GM12865 (cell line): ENCODE data around the gene ENOPH1.

Experiments used
- DNase-seq: peaks from one replicate; pipeline ENCODE4 v3.0.0; 2010; ENCODE audit warnings: low read depth
- H3K4me3 ChIP-seq: 2 replicates; pipeline ENCODE4 v1.5.1; 2011; ENCODE audit warnings: mild to moderate bottlenecking, low read depth, low read length, control low read depth
- CTCF ChIP-seq: IDR thresholded peaks from 2 replicates; pipeline ENCODE4 v1.5.1; 2011; ENCODE audit warnings: low read length, control low read depth, low read depth, inconsistent platforms; ENCODE audit not compliant: insufficient read depth; ENCODE audit errors: missing control alignments

ENOPH1 gene

GRCh38 chr4:82419451-82419850, 10.9 kb upstream of the ENOPH1 start:
- no peak overlapping the region for H3K4me3 ChIP-seq
- no peak for TF ChIP-seq CTCF
- no peak for DNase-seq

GRCh38 chr4:82421796-82422560, 8.4 kb upstream of the ENOPH1 start:
- no peak for TF ChIP-seq CTCF
- H3K4me3 ChIP-seq: no peak overlapping the region
- DNase-seq: peak; percentile 37

DNA sequence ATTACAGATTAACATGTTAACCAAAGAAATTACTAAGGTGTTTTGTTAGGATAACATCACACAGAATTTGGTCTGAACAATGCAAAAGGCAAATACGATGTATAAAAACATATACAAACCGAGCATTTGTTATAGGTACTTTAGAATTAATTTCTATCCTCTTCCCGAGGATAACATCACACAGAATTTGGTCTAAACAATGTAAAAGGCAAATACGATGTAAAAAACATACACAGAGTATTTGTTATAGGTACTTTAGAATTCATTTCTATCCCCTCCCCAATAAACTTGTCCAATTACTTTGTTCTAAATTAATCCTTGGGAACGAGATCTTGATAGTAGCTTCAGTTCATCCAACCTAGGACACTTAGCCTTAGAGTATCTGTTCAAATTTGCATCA, 7.8 kb upstream of the ENOPH1 start:
- TF ChIP-seq CTCF: no peak
- no peak overlapping the region for H3K4me3 ChIP-seq
- DNase-seq: peak; percentile 15

DNA sequence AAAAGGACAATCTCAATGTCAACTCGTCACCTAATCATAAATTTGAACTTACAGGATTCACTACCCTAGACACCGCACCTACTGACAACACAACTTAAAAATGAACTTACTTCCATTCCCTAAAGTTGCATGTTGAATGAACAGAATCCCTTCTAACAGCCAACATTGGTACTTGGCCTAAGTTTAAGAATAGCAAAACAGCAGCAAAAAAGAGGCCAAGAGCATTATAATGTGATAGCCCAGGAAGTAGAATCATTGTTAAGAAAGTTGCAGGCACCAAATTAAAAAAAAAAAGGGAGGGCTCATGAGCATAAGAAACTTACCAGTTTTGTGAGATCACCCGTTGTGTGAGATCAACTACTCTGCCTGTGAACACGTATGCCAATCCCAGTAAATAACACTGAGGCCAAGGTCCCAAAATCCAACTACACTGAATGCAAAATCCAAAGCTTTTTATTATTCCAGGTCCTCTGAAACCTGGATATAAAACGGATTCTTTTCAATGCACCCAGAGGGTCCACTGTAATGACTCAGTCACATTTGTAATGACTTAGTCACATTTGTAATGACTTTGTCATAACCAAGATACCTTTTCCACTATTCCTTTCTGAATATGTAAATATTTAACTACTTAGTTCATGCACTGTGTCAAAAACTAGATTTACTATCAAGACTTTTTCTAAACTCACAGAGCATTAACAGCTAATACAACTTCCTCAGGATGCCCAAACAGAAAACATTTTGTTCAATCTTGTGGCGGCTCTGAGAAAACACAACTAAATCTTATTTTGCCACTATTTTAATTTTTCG, 6.9 kb upstream of the ENOPH1 start:
- no peak overlapping the region for H3K4me3 ChIP-seq
- peak; percentile 28 for DNase-seq
- no peak for TF ChIP-seq CTCF

DNA sequence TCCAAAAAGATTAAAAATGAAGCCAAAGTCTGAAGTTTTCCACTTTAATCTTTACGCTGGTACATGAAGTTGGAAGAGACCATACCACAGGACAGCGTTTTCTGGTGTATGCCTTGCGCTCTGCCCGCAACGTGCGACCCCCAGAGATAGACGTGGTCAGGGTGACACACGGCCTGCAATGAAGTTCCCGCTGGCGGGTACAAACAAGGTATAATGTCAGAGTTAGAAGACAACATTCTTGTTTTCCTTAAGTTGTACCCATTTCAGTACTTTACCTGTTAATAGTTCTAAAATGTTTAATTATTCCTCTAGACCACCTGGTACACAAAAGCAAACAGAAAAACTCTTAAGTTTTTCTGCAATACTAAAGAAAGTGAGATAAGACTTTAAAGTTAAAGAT, 4.9 kb upstream of the ENOPH1 start:
- DNase-seq: no peak
- no peak overlapping the region for H3K4me3 ChIP-seq
- no peak for TF ChIP-seq CTCF

DNA sequence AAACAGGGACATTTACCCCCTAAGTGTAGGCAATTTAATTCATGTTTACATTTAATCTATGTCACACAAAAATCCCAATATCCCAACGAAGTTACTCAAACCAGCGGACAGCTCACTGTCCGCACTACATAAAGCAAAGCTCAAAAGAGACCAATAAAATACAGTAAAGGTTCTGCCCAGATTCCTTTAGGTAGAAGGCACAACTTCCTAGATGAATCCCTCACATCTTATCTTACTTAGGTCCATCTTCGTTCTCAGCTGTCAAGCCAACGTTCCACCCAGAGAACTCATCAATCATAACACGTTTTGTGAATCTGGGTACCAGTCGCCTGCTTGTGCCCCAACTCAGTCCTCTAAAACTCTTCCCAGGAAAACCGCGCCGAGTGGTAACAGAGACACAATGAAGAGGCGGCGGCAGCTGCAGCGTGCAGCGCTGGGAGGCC, 1.8 kb upstream of the ENOPH1 start:
- no peak for DNase-seq
- TF ChIP-seq CTCF: no peak
- H3K4me3 ChIP-seq: peak overlapping the region; percentile 99
